Prostate gland (tissue), 2 donors: ENCODE data around the gene OLFML1. TPM values are rescaled to one million over a fixed set of nuclear protein-coding genes. Genes with fewer than 3 reads are reported as not detected.

ENCODE experiments used
- DNase-seq: peaks from one replicate; pipeline ENCODE4 v3.0.0-alpha.2; 2019; ENCODE audit warnings: low spot score
- H3K27ac ChIP-seq, 2 donors: fragments of 200-600 bp; sonication (generic); 2 replicates each; pipeline ENCODE4 v1.5.1; 2017 to 2019
- H3K27me3 ChIP-seq: fragments of 200-600 bp; sonication (generic); replicated peaks from 2 replicates; pipeline ENCODE4 v1.5.1; 2019; ENCODE audit not compliant: insufficient read depth
- H3K36me3 ChIP-seq, 2 donors: fragments of 200-600 bp; sonication (generic); 1 replicate in 1 of 2; 2 replicates in 1 of 2; pipeline versions ENCODE4 v1.5.1 to v1.8.1; 2017 to 2019
- H3K4me1 ChIP-seq: fragments of 200-600 bp; sonication (generic); replicated peaks from 2 replicates; pipeline ENCODE4 v1.5.1; 2019
- H3K4me3 ChIP-seq, 2 donors: fragments of 200-600 bp; sonication (generic); 2 replicates each; pipeline ENCODE4 v1.5.1; 2017 to 2019
- H3K9me3 ChIP-seq: fragments of 200-600 bp; sonication (generic); 2 replicates; pipeline ENCODE4 v1.5.1; 2017
- POLR2A ChIP-seq: fragments of 450-650 bp; IDR thresholded peaks from one replicate; pipeline ENCODE4 v1.6.1; 2016; ENCODE audit warnings: antibody characterized with exemption, mild to moderate bottlenecking
- POLR2AphosphoS5 ChIP-seq: sonication (generic); formaldehyde crosslinking; IDR thresholded peaks from one replicate; pipeline ENCODE4 v1.6.1; 2017; ENCODE audit warnings: antibody characterized with exemption
- WGBS: methylation state at CpG from one replicate; pipeline ENCODE4 v1.1.5; 2018; 5-methylcytosine and 5-hydroxymethylcytosine counted together
- intact Hi-C: fragments of 100-400 bp; cut with DNase I; formaldehyde crosslinking; loops from one replicate; pipeline ENCODE4 v1.14.2; 2022
- total RNA-seq, 2 donors: library from RNA; depleted of rRNA; stranded (reverse); fragments of >200 nt; gene quantifications; one replicate each; pipeline ENCODE4 v1.1.0, GENCODE V29; 2016
- TF ChIP-seq, protein P1 (sequence below), 4 experiments: fragments of 200-600 bp in 2 of 4; fragments of 450-650 bp in 2 of 4; sonication (generic) in 2 of 4; IDR thresholded peaks; 1 replicate in 3 of 4; 2 replicates in 1 of 4; pipeline ENCODE4 v1.5.1; 2016 to 2019; ENCODE audit warnings: antibody characterized with exemption in 4 of 4, mild to moderate bottlenecking in 2 of 4, moderate library complexity in 2 of 4

The OLFML1 gene
- total RNA-seq, 2 donors from 2014 or later: 3.5 to 4.4 TPM

DNA sequence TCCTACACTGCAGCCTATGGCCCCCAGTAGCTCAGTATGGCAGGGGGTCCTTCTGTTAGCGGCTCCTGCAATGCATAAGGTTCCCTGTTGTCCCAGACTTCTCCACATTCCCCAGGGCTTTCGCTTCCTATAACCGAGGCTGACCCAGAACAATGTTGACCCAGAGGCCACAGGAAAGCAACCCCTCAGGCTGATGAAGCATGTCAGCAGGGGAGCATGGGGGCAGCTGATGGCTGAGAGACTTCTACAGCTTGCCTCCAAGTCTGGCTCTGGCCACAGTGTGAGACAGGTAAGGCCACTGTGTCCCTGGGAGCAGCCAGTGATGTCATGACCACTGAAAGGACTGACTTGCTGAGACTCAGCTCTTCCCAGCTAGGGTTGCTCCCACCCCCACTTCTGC lies 15.9 kb downstream of the OLFML1 start:
- Histone ChIP-seq H3K36me3 (no peaks in the 10 kb centered on the region), H3K4me1 (no peaks in the 10 kb centered on the region), H3K27me3 (no peaks in the 10 kb centered on the region), H3K4me3 (no peak overlapping the region), H3K9me3 (no peaks in the 10 kb centered on the region), H3K27ac (no peak overlapping the region)
- intact Hi-C loops: no loop called here
- TF ChIP-seq, protein P1, sequence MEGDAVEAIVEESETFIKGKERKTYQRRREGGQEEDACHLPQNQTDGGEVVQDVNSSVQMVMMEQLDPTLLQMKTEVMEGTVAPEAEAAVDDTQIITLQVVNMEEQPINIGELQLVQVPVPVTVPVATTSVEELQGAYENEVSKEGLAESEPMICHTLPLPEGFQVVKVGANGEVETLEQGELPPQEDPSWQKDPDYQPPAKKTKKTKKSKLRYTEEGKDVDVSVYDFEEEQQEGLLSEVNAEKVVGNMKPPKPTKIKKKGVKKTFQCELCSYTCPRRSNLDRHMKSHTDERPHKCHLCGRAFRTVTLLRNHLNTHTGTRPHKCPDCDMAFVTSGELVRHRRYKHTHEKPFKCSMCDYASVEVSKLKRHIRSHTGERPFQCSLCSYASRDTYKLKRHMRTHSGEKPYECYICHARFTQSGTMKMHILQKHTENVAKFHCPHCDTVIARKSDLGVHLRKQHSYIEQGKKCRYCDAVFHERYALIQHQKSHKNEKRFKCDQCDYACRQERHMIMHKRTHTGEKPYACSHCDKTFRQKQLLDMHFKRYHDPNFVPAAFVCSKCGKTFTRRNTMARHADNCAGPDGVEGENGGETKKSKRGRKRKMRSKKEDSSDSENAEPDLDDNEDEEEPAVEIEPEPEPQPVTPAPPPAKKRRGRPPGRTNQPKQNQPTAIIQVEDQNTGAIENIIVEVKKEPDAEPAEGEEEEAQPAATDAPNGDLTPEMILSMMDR (IDR thresholded peaks at IDR 0.05): no peak
- 89% methylated on average over 3 of the region's 3 CpGs for WGBS
- DNase-seq: no peak

DNA sequence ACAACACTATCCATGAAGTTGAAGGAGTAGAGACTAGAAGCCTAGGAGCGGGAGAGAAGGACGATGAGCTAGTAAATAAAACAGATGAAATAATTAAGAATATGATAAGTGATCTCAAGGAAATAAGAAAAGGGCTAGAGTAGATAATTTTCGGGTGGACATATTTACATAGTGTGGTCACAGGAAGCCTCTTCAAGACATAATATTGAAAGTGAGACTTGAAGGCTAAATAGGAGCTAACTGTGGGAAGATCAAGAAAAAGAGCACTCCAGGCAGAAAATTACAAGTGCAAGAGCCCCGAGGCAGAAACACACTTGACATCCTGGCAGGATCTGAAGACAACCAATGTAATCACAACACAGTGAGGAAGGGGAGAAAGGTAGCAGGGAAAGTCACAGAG lies 16.6 kb downstream of the OLFML1 start:
- Histone ChIP-seq H3K9me3 (no peaks in the 10 kb centered on the region), H3K4me3 (no peak overlapping the region), H3K36me3 (no peaks in the 10 kb centered on the region), H3K27me3 (no peaks in the 10 kb centered on the region), H3K4me1 (no peaks in the 10 kb centered on the region), H3K27ac (no peak overlapping the region)
- no peak for TF ChIP-seq POLR2A
- no peak for TF ChIP-seq POLR2AphosphoS5
- TF ChIP-seq, protein P1 (IDR thresholded peaks at IDR 0.05): no peak
- no peak for DNase-seq
- WGBS: 81% methylated on average over 4 of the region's 4 CpGs
- intact Hi-C loops: no loop called here

DNA sequence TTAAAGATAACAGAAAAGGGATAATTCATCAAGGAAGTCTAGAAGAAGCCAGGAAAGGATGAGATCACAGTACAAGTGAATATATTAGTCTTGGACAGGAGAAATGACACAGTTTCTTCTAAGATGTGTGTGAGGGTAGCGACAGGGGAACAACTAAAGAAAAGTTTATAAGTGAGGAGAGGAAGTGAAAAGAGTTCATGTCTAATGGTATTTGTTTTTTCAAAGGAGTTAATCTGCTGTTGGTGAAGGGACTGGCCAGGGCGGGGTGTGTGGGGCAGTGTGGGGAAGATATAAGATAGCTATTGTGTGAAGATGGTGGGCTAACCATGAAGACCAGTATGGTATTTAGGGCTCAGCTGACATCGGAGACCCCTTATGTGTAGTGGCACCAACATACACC lies 20.9 kb downstream of the OLFML1 start:
- intact Hi-C loops: no loop called here
- TF ChIP-seq, protein P1 (IDR thresholded peaks at IDR 0.05): no peak
- TF ChIP-seq POLR2AphosphoS5 (no peak), POLR2A (no peak)
- Histone ChIP-seq H3K27ac (no peak overlapping the region), H3K36me3 (no peaks in the 10 kb centered on the region), H3K27me3 (no peaks in the 10 kb centered on the region), H3K9me3 (no peaks in the 10 kb centered on the region), H3K4me1 (peaks cover 5% of the 10 kb centered on the region), H3K4me3 (no peak overlapping the region)
- WGBS: 93% methylated on average over 3 of the region's 3 CpGs
- no peak for DNase-seq

DNA sequence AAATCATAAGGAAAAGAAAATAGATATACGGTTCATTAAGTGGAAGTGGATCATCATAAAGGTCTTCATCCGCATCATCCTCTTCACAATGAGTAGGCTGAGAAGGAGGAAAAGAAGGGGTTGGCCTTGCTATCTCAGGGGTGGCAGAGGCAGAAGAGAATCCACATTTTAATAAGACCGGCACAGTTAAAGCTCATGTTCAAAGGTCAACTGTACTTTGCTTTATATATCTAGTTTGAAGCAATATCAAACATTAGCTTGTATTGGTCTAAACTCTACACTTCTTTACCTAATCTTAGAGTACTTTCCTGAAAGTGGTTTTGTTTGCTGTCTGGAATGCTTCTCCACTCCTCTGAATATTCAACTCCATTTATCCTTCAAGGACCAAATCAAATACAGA lies 22.8 kb downstream of the OLFML1 start:
- intact Hi-C loops: no loop called here
- 92% methylated on average over 3 of the region's 3 CpGs for WGBS
- TF ChIP-seq POLR2AphosphoS5 (no peak), POLR2A (no peak)
- TF ChIP-seq, protein P1 (IDR thresholded peaks at IDR 0.05): no peak
- Histone ChIP-seq H3K27me3 (no peaks in the 10 kb centered on the region), H3K27ac (no peak overlapping the region), H3K4me3 (no peak overlapping the region), H3K9me3 (no peaks in the 10 kb centered on the region), H3K4me1 (peaks cover 17% of the 10 kb centered on the region), H3K36me3 (no peaks in the 10 kb centered on the region)
- DNase-seq: no peak

DNA sequence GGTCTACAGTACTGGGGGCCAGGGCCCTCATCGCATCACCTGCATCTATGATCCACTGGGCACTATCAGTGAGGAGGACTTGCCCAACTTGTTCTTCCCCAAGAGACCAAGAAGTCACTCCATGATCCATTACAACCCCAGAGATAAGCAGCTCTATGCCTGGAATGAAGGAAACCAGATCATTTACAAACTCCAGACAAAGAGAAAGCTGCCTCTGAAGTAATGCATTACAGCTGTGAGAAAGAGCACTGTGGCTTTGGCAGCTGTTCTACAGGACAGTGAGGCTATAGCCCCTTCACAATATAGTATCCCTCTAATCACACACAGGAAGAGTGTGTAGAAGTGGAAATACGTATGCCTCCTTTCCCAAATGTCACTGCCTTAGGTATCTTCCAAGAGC lies 24.7 kb downstream of the OLFML1 start:
- Histone ChIP-seq H3K4me1 (peaks cover 17% of the 10 kb centered on the region), H3K27ac (no peak overlapping the region), H3K36me3 (no peaks in the 10 kb centered on the region), H3K27me3 (no peaks in the 10 kb centered on the region), H3K9me3 (no peaks in the 10 kb centered on the region), H3K4me3 (no peak overlapping the region)
- TF ChIP-seq POLR2A (no peak), POLR2AphosphoS5 (no peak)
- TF ChIP-seq, protein P1 (IDR thresholded peaks at IDR 0.05): no peak
- intact Hi-C loops: loop anchor here (5.0 kb wide), 2 partner anchors 62 to 157 kb away; no protein-coding TSS in a partner anchor
- DNase-seq: no peak
- 98% methylated on average over 2 of the region's 2 CpGs for WGBS
